Fibroblast of the aortic adventitia (primary cell): Measurements from ENCODE around the gene MYH13. TPM values are rescaled to one million over a fixed set of nuclear protein-coding genes. Genes with fewer than 3 reads are reported as not detected.

Source experiments
- DNase-seq: peaks from one replicate; pipeline ENCODE4 v3.0.0-alpha.2; 2010; ENCODE audit warnings: low read depth
- H3K4me3 ChIP-seq: 2 replicates; pipeline ENCODE4 v1.5.1; 2011; ENCODE audit warnings: low read depth, mild to moderate bottlenecking, control low read depth, low read length, moderate library complexity
- CTCF ChIP-seq: IDR thresholded peaks from 2 replicates; pipeline ENCODE4 v1.5.1; 2011; ENCODE audit warnings: mild to moderate bottlenecking, low read length, control low read depth, inconsistent platforms; ENCODE audit not compliant: insufficient read depth
- total RNA-seq: library from RNA; depleted of rRNA; stranded (reverse); fragments of >200 nt; gene quantifications from 2 replicates; pipeline ENCODE4 v1.2.3, GENCODE V29; 2012; ENCODE audit warnings: low replicate concordance

Gene MYH13
- total RNA-seq, 1 donor: not detected

GRCh38 chr17:10311131-10311530, 61.7 kb downstream of the MYH13 start:
- no peak for DNase-seq
- H3K4me3 ChIP-seq: no peak overlapping the region
- TF ChIP-seq CTCF: no peak

- no peak overlapping the region for H3K4me3 ChIP-seq
- no peak for TF ChIP-seq CTCF
- no peak for DNase-seq
Measured at GRCh38 chr17:10309003-10309974, 63.5 kb downstream of the MYH13 start.

GRCh38 chr17:10306585-10306984, 66.2 kb downstream of the MYH13 start:
- TF ChIP-seq CTCF: no peak
- no peak overlapping the region for H3K4me3 ChIP-seq
- DNase-seq: no peak

GRCh38 chr17:10305398-10305797, 67.4 kb downstream of the MYH13 start:
- DNase-seq: no peak
- H3K4me3 ChIP-seq: no peak overlapping the region
- TF ChIP-seq CTCF: no peak

- no peak for DNase-seq
- TF ChIP-seq CTCF: no peak
- no peak overlapping the region for H3K4me3 ChIP-seq
Measured at GRCh38 chr17:10304758-10305300, 68.0 kb downstream of the MYH13 start.

GRCh38 chr17:10297691-10298090, 75.1 kb downstream of the MYH13 start:
- no peak for TF ChIP-seq CTCF
- H3K4me3 ChIP-seq: no peak overlapping the region
- DNase-seq: no peak
